Stimulated activated CD4-positive, alpha-beta T cell treated with anti-CD3 and anti-CD28 coated beads, Interleukin-12 subunit alpha, Interleukin-12 subunit beta, amount 100 ng/mL, for 48 hours (primary cell): ENCODE data around the gene PKD1.

Source experiments
- DNase-seq, 3 donors: peaks; one replicate each; pipeline ENCODE4 v3.0.0-alpha.2; 2020; ENCODE audit warnings: low read depth in 2 of 3, low spot score in 1 of 3

The PKD1 gene

GRCh38 chr16:2056077-2056476 is 79.6 kb downstream of the PKD1 start:
- no peak for DNase-seq

GRCh38 chr16:2054543-2055245 is 81.0 kb downstream of the PKD1 start:
- no peak for DNase-seq

DNA sequence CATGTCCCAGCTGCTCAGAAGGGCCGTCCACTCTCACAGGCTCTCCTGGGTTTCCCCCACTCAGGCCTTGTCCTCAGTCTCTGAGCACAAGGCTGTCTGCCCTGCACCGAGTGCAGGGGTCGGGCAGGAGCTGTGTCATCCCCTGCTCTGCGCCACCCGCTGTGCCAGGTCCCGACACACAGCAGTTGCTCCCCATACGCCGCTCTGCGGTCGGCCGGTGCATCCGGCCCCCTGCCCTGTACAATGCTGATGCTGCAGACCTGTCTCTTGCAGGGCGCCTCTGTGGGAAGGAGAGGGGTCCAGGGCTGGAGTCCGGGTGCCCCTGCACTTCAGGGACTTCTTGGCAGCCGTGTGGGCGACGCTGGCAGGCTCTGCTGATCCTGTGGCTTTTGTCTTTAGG is 81.8 kb downstream of the PKD1 start:
- DNase-seq, result no peak

DNA sequence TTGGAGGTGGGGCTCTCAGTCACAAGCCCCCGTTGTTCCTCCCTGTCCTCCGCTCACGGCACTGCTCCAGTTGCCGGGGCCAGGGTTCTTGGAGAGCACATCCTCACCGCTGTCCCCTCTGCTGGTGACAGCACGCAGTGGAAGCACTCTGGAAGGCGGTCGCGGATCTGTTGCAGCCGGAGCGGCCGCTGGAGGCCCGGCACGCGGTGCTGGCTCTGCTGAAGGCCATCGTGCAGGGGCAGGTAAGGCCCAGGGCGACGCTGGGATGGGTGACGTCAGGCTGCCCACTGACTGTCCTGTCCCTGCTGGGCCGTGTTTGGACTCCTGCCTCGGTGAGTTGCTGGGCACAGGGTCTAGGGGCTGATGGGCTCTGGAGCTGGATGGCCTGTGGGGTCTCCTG is 82.5 kb downstream of the PKD1 start:
- DNase-seq, result no peak

GRCh38 chr16:2048116-2048543 is 87.6 kb downstream of the PKD1 start:
- no peak for DNase-seq

GRCh38 chr16:2047330-2048115 is 88.2 kb downstream of the PKD1 start, which contains the start of the genes NTHL1 and TSC2:
Gene NTHL1, minus strand, starts transcription at chr16:2047834. Its CDS starts 11 bp downstream, at chr16:2047823.
Gene TSC2, plus strand, starts transcription at chr16:2047985. Its CDS starts 631 bp downstream, at chr16:2048616.
- peak; percentile 91 for DNase-seq

- no peak for DNase-seq
Measured at GRCh38 chr16:2046893-2047329, 88.8 kb downstream of the PKD1 start.

DNA sequence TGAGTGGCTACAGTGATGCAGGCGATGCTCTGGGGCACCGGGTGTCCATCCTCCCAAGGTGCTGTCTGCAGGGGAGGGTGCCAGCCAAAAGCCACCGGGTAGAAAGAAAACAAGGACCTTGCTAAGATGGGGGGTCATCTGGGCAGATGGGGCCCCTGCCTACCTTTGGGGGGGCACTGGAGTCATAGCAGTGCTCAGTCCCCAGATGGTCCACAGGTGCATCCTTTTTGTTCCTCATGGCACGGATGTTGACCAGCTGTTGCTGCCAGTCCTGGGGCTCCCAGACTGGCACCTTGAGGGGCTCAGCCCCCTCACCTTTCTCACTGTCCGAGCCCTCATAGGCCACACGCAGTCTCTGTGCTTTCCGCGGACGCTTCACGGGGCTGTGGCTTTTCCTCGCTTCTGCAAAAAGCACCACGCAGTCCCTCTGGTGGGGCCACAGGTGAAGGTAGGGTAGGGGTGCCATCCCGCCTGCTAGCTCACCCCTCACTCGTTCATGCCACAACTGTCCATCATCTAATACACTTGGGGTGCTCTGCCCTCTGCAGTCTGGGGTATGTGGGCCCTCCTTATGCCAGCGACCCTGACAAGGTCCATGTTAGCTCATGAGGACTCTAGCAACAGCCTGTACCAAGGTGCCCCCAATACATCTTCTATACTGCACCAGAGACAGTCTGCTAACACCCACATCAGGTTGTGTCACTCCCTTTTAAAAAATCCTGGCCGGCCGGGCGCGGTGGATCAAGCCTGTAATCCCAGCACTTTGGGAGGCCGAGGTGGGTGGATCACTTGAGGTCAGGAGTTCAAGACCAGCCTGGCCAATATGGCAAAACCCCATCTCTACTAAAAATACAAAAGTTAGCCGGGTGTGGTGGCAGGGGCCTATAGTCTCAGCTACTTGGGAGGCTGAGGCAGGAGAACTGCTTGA is 89.5 kb downstream of the PKD1 start:
- no peak for DNase-seq

DNA sequence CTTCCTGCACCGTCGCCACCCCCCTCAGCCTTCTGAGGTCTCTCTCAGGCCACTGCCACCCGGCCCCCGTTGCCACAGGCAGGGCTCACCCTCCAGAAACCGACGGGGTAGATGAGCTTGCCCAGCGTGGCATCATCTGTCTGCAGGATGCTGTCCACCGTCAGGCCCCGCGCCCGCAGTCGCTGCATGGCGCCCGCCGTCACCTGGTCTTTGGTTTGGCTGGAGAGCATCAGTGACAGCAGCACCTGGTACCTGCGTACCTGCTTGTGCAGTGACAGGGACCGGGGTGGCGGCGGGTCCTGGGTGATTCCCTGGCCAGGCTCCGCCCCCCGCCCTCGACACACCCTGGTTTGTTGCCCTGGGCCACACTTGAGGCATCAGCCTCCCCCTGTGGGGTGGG is 91.2 kb downstream of the PKD1 start:
- no peak for DNase-seq

GRCh38 chr16:2043667-2044451 is 91.8 kb downstream of the PKD1 start:
- DNase-seq, result no peak

GRCh38 chr16:2042986-2043666 is 92.6 kb downstream of the PKD1 start:
- no peak for DNase-seq

DNA sequence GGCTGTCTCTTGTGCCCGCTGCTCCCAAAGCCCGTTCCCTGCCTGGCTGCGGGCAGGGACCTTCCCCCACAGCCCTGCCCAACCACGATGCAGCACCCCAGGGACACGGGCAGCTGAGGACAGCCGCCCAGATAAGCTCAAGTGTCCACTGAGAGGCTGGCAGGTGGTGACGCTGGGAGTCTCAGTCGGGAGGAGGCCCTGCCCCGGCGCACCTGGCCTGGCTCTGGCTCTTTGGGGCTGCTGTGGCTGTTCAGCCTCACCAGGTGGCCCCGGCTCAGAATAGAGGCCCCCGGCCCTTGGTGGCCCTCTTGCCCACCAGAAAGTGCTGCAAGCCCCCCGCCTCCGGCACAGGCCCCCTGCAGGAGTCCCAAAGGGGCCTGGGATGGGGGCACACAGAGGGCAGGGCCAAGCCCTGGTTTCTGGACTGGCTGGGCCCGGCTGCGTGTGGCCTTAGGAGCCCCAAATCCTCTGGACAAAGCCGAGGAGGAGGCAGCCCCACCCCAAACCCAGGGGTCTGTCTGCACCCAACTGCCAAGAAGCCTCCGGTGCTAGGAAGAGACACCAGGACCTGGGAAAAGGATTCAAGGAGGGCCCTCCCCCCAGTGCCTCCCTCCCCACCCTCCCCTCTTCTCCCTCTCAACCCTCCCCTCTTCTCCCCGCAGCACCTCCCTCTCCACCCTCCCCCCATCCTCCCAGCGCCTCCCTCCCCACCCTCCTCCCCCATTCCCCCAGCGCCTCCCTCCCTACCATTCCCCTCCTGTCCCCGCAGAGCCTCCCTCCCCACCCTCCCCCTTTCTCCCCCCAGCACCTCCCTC is 93.3 kb downstream of the PKD1 start:
- DNase-seq, result no peak

DNA sequence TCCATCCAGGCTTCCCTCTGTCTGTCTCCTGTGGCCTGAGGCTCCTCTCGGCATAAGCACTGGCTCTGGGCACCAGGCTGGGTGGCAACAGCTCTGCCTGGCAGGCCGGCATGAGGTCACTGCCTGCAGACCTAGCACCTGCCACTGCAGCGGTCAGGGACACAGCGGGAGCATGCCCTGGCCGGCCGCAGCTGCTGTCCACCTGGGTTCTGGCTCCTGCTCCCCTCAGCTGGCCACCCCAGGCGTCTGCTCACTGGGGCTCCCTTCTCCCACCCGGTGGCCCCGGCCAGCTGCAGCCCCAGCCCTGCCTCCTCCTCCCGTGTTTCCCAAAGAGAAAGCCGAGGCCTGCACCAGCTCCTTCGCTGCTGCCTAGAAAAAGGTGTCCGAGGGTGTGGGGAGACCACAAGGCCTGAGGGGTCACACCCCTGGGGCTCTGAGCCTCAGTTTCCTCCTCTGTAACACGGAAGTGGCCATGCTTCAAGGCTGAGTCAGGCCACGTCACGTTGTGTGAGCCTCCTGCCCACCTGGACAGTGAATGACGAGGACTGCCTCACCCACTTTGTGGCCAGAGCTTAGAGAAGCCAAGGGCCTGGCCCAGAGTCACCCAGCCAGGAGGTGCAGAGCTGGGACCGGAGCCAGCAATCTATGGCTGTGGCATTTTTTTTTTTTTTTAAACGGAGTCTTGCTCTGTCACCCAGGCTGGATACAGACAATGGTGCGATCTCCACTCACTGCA is 94.7 kb downstream of the PKD1 start:
- no peak for DNase-seq

DNA sequence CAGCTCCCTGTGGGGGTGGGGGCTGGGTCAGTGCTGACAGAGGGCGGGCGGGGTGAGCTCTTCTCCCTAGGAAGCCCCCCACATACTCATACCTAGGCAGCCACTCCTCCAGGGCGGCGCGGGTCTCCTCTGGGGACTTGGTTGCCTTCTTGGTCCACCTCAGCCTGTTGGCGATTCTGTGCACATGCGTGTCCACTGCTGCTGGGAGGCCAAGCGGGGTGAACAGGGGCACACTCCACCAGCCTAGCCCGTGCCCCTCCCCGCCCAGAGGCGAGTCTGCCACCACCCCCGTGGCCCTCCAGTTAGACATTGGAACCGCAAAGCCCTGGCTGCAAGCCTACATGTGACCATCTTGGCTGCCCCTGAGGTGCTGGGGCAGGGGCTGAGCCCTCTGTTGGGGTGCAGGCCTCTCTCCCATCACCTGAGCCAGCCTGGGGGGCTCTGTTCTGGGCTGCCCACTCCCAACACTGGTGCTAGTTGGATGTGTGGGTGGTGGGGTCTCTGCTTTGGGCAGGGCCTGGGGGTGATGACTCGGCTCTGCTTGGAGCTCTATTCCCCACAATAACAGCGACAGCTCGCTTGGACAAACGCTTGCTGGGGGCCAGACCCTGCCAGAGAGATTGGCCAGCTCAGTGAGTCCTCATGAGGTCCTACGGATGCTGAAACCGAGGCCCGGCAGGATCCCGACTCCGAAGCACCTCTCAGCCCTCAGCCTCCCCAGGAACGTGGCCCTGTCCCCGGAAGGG is 95.5 kb downstream of the PKD1 start:
- no peak for DNase-seq

DNA sequence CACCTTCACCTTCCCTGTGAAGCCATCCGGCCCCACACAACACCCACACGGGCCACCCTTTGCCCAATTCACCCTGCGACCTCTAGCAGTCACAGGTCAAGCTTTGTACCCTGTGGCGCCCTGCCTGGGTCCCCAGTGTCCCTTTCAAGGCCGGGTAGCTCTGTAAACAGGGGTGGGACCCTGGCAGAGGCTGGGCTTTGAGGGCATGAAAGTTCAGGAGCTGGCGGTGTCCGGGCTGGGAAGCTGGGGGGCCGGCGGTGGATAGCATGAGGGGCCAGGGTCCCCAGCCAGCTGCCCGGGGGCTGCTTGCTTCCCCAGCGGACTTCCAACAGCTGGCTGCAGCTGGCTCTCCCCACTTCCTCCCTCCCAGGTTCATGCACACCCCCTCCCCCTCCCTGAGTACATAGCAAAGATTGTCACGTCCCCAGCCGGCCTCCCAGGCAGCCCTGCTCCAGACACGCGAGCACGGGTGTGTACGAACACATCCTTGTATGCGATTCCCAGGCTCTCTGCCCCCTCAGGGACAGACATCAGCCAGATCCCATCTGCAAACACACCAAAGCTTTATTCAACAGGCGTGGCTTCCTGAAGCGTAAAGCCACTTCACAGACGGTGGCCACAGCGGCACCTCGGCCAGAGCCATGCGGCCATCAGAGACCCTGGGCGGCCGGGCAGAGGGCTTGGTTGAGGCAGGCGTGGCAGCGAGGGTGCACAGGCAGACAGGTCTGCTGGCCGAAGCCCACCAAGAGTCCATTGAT is 96.2 kb downstream of the PKD1 start:
- DNase-seq, result no peak
